GM12864 (cell line): ENCODE data around the gene GNG2.

Experiments used
- DNase-seq: peaks from one replicate; pipeline ENCODE4 v3.0.0-alpha.2; 2011; ENCODE audit warnings: low read depth
- H3K4me3 ChIP-seq: 2 replicates; pipeline ENCODE4 v1.5.1; 2011; ENCODE audit warnings: mild to moderate bottlenecking, low read depth, low read length, control low read depth
- CTCF ChIP-seq: IDR thresholded peaks from 2 replicates; pipeline ENCODE4 v1.5.1; 2011; ENCODE audit warnings: low read depth, mild to moderate bottlenecking, moderate library complexity, low read length, control low read depth, inconsistent platforms; ENCODE audit errors: missing control alignments

Gene GNG2

GRCh38 chr14:51845811-51846210 lies 14.6 kb upstream of the GNG2 start:
- TF ChIP-seq CTCF = no peak
- DNase-seq = no peak
- H3K4me3 ChIP-seq = no peak overlapping the region

DNA sequence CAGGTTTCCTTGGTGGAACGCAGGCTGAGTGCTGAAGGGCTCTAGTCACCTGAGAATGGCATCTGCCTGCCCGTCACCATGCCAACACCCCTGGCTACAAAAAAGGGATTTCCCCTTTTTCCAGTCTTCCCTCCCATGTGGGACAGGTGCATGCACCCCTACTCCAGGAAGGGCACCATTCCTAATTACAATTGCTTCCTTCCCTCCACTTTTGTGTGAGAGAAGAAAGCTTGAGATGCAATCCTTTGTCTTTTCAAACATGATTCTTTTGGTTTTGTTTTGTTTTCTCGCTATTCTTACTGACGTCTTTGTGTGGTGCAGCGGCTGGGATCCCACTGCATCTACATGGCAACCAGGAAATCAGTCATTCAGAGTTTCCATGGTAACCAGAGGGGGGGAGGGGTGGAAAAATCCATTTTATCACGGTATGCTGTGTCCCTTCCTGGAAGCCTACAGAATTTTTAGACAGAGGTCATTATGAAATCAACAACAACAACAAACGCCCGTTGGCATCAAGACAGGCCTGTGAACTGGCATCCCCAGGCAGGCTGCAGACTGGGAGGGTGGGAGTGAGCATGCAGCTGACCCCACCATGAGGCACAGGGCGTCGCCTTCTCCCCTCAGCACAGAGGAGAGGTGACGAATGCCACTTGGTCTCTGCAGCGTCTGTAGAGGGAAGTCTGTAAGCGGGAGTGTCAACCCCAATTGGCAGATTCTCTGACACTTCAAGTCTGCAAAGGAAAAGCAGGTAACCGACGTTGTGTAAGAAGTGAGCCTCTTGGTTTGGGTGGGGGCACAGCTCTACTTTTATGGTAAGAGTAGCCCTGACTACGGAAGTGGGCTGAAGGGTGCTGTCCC lies 13.6 kb upstream of the GNG2 start:
- peak; percentile 96 for DNase-seq
- H3K4me3 ChIP-seq = peak overlapping the region; percentile 56
- no peak for TF ChIP-seq CTCF

GRCh38 chr14:51847489-51847796 lies 13.0 kb upstream of the GNG2 start:
- TF ChIP-seq CTCF = no peak
- DNase-seq = no peak
- peak overlapping the region; percentile 56; the same call in 1 of the 2 replicates for H3K4me3 ChIP-seq

GRCh38 chr14:51848120-51848519 lies 12.3 kb upstream of the GNG2 start:
- no peak for TF ChIP-seq CTCF
- no peak for DNase-seq
- H3K4me3 ChIP-seq = no peak overlapping the region

DNA sequence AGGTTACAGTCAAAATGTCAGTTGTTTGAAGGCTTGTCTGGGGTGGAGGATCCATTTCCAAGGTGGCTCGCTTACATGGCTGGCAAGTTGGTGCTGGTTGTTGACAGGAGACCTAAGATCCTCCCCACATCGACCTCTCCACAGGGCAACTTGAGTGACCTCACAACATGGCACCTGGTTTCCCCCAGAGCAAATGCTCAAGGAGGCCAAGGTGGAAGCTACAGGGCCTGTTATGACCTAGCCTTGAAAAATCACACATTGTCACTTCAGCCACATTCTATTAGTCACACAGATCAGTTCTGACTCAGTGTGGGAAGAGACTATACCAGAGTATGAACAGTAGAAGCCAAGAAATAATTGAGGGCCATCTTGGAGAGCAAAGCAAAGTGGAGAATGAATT lies 11.3 kb upstream of the GNG2 start:
- H3K4me3 ChIP-seq = no peak overlapping the region
- no peak for TF ChIP-seq CTCF
- DNase-seq = no peak

DNA sequence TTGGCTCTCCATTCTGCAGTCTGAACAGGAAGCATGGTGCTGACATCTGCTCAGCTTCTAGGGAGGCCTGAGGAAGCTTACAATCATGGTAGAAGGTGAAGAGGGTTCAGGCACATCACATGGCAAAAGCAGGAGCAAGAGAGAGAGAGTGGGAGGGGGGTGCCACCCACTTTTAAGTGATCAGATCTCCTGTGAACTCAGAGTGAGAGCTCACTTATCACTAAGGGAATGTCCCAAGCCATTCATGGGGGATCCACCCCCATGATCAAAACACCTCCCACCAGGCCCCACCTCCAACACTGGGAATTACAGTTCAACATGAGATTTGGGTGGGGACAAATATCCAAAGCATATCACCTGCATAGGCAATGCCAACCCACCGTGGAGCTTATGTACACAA lies 9.8 kb upstream of the GNG2 start:
- DNase-seq = no peak
- no peak for TF ChIP-seq CTCF
- no peak overlapping the region for H3K4me3 ChIP-seq

DNA sequence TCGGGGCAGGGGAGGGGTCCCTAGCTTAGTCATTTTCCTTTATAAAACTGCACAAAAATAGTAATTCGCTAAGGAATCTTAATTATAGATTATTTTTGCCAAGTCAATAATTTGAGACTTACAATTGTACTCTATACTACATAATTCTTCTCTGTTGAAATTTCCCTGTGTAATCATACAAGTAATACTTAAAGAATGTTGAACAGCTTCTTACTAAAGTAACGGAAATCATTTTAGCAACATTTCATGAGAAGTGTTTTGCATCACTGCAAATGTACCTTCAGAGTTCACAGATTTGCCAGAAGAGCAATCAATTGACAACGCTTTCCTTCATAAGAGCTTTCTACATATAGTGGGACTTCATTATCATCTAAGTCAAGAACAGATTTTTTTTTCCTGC lies 7.9 kb upstream of the GNG2 start:
- DNase-seq = no peak
- no peak for TF ChIP-seq CTCF
- H3K4me3 ChIP-seq = no peak overlapping the region
